Epithelial cell of proximal tubule (primary cell): ENCODE data around the gene NOC4L. TPM values are rescaled to one million over a fixed set of nuclear protein-coding genes. Genes with fewer than 3 reads are reported as not detected.

ENCODE experiments used
- DNase-seq: peaks from one replicate; pipeline ENCODE4 v3.0.0-alpha.2; 2011; ENCODE audit warnings: low read depth
- H3K4me3 ChIP-seq: 2 replicates; pipeline ENCODE4 v1.5.1; 2011; ENCODE audit warnings: low read depth, mild to moderate bottlenecking, low read length
- total RNA-seq: library from RNA; depleted of rRNA; stranded (reverse); fragments of >200 nt; gene quantifications from 2 replicates; pipeline ENCODE4 v1.2.3, GENCODE V29; 2015
- TF ChIP-seq, protein P1 (sequence below): conservative IDR thresholded peaks from 2 replicates; pipeline ENCODE4 v1.5.1; 2012; ENCODE audit warnings: low read depth, mild to moderate bottlenecking, low read length

Gene NOC4L
- total RNA-seq, 1 donor from 2014 or later = 45.0 TPM

DNA sequence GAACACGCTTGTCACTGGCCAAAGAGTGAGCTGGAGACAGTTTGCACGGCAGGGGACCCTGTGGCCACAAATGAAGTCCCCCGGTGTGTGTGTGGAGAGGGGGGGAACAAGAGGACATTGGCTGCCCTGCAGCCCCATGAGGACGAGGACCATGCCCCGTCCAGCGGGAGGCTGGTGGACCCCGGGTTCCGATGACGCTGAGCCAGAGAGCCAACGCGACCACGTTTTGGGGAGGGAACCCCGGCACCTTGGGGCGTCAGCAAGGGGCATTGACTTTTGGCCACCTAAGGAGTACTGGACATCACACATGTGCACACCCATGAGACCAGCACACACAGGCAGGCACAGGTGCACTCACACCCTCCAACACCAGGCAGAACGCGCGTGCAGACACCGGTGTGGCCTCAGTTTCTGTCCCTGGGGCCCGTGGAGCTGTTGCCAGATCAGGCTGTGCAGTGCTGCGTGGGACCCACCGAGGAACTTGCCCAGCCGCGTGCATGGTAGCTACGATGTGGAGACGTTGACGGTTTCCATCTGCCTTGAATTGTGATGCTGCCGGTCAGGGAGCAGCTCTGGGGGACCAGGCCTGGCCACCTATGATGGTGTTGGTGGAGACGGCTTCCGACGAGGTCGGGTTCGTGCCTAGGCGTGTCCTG lies 26.5 kb downstream of the NOC4L start:
- TF ChIP-seq, protein P1, sequence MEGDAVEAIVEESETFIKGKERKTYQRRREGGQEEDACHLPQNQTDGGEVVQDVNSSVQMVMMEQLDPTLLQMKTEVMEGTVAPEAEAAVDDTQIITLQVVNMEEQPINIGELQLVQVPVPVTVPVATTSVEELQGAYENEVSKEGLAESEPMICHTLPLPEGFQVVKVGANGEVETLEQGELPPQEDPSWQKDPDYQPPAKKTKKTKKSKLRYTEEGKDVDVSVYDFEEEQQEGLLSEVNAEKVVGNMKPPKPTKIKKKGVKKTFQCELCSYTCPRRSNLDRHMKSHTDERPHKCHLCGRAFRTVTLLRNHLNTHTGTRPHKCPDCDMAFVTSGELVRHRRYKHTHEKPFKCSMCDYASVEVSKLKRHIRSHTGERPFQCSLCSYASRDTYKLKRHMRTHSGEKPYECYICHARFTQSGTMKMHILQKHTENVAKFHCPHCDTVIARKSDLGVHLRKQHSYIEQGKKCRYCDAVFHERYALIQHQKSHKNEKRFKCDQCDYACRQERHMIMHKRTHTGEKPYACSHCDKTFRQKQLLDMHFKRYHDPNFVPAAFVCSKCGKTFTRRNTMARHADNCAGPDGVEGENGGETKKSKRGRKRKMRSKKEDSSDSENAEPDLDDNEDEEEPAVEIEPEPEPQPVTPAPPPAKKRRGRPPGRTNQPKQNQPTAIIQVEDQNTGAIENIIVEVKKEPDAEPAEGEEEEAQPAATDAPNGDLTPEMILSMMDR = no peak
- H3K4me3 ChIP-seq = no peak overlapping the region
- no peak for DNase-seq

DNA sequence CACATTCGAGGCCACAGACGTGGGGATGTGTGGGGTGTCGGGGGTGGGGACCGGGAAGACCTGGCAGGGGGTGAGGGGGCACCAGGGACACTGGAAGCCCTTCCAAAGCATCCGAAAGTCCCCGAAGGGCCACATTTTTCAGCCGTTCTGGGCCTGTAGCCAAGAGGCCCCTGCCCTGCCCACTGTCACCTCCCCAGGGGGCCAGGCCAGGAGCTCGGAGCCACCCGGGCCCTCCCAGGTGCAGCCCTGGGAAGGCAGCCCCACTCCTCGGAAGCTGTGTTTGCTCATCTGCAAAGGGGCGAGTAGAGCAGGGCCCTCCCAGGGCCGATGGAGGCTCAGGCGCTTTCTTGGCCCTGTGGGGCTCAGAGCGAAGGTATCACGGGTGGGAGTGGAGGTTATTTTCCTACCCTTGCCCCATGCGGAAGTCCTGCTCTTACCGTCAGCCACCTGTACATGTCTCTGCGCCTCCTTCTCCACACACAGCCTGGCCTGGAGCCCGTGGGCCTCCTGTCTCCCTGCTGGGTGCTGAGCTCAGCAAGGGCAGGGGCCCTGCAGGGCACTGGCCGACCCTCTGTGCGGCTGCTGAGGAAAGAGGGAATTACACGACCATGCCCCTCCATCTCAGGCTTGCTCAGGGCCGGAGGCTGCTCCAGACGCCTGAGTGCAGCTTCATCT lies 27.2 kb downstream of the NOC4L start:
- TF ChIP-seq, protein P1 = no peak

DNA sequence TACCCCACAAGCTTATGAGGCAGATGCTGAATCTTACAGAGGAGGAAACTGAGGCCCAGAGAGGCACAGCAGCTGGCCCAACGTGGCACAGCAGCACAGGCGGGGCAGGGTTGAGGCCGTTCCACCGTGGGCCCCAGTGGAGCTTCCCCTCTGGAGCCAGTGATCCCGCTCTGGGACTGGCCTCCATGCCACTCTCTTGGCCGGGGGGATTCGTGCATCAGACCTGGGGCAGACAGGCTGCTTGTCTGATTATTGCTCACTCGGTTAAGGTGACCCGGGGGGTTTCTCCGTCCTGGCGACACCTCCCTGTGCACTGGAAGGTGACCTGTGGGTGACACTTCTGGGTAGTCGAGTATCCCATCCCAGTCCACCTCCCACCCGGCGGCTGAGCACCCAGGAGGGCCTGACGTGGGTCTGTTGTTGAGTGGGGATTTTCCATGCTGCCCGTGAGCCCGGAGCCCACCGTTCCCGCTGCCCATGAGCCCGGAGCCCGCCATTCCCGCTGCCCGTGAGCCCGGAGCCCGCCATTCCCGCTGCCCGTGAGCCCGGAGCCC lies 27.8 kb downstream of the NOC4L start:
- H3K4me3 ChIP-seq = no peak overlapping the region
- DNase-seq = no peak
- TF ChIP-seq, protein P1 = no peak

More for the DNA sequence above, 27.2 kb downstream of the NOC4L start:
- DNase-seq = no peak
- no peak overlapping the region for H3K4me3 ChIP-seq

DNA sequence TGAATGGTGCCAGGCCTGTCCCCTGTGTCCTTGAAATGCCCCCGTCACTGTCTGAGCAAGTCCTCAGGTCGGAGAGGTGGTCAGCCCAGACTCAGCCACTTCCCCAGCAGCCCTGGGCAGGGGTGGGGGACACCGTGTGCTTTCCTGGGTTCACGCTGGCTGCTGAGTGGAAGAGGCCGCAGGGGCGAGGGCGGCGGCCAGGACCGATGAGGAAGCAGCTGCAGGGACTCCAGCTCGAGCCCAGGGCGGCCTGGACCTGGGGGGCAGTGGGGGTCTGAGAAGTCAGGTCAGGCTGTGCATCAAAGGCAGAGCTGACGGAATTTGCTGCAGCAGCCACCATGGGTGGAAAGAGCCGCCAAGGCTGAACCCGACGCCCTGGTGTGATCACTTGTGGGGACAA lies 28.4 kb downstream of the NOC4L start:
- H3K4me3 ChIP-seq = no peak overlapping the region
- DNase-seq = no peak
- TF ChIP-seq, protein P1 = no peak

DNA sequence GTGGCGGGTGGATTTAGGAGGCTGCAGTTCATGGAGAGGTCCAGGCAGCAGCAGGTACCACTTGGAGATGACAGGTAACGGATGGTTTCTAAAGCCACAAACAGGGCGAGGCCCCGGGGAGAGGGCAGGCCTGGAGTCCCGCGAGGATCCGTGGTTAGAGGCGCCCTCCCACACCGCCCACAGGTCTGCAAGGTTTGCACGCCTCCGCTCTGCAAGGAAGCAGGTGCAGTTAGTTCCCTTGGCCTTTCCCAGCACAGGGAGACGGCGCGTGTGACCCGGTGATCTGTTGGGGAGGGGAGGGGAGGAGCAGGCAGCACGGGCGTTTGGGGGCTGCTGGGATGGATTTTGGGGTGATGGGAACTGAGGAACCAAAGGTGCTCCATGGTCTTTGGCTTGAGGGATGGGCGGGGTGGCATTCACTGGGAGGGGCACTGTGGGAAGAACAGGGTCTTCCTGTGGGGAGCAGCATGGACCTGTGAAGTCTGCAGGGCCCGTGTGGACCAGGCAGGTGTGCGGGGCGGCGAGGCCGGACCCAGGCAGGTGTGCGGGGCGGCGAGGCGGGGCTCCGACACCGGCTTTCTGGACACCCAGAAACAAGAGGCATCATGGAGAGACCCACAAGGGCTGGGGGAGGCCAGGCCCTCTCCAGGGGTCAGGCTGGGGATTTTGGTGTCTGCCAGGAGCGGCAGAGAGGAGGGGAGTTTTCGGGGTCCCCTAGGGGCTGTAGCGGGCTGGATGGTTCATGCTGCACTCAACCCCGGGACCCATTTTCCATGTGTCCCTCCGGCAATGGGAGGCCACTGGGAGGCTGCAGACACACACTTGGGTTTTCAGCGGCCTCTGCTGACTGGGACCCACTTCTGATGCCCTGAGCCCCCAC lies 29.1 kb downstream of the NOC4L start:
- TF ChIP-seq, protein P1 = no peak
- DNase-seq = no peak
- no peak overlapping the region for H3K4me3 ChIP-seq

DNA sequence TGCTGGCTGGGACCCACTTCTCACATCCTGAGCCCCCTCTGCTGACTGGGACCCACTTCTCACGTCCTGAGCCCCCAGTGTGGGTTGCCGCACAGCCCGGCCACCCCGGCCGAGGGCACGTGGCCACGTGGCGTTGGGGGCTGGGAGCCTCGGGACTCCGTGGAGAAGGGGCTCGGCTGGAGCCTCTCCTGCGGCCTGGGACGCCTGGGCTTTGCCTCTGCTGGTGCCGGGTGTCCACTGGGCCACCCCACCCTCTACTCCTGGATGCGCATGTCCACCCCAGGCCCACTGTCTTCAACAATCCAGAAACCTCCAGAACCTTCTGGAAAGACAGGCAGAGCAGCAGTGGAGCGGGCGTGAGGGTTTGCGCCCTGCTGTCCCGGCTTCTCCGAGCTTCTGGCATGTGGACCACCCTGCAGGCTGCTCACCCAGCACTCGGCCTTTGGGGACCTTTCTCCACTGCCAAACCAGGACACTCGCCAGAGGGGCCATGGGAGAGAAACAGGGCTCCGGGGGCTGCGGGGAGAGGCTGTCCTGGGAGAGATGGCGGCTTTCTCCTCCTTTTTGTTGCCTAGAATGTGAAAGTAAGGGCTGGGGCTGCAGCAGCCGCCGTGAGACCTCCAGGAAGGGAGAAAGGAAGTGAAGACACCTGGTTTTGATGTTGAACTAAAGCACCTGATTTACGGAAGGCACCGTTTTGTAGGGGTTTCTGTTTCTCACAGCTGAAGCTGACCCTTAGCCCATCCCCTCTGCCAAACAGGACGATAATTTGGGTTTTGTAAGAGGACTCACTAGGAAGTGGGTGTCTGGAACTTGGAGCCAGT lies 30.0 kb downstream of the NOC4L start:
- H3K4me3 ChIP-seq = no peak overlapping the region
- TF ChIP-seq, protein P1 = no peak
- no peak for DNase-seq
